GM20431 (cell line): Measurements from ENCODE around the gene MUC5AC.
"Not testable (repeated sequence)": the region's sequence is repeated elsewhere in the genome, so short reads cannot be mapped to it uniquely, and the experiment has no call there.

ENCODE experiments used
- in situ Hi-C: fragments of 300-500 bp; cut with MseI, MboI; formaldehyde crosslinking; loops from one replicate; pipeline ENCODE4 v1.15.0; 2020; ENCODE audit warnings: low sequenced_read_pairs; ENCODE audit not compliant: unreplicated experiment

Gene MUC5AC

DNA sequence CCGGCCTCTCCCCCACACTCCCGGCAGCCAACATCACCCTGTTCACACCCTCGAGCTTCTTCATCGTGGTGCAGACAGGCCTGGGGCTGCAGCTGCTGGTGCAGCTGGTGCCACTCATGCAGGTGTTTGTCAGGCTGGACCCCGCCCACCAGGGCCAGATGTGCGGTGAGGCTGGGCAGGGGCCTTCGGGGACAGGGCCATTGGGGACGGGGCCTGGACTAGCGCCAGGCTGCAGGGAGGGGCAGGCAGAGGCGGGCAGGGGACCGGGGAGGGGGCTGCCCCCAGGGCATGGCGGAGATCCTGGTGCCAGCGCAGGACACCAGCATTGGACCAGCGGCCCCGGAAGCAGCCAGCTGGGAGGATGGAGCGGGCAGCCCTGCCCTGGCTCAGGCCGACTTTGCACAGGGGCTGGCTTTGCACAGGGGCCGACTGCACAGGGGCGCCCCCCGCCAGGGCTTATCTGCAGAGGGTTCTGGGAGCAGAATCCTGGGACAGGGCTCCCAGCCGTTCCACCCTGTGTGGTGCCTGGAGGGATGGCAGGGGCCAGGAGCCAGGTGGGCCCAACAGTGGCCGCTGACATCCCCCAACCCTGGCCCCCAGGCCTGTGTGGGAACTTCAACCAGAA is 73.8 kb downstream of the MUC5AC start:
- in situ Hi-C loops = no loop called here

GRCh38 chr11:1232021-1232882 is 74.5 kb downstream of the MUC5AC start:
- in situ Hi-C loops = no loop called here

DNA sequence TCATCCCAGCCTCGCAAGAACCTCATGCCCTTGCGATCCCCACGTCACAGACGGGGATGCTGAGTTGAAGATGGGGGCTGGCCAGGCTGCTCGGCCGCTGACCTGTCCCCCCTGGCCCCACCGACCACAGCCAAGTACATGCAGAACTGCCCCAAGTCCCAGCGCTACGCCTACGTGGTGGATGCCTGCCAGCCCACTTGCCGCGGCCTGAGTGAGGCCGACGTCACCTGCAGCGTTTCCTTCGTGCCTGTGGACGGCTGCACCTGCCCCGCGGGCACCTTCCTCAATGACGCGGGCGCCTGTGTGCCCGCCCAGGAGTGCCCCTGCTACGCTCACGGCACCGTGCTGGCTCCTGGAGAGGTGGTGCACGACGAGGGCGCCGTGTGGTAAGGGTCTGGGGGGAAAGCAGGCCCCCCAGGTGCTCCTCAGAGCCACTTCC is 75.1 kb downstream of the MUC5AC start:
- in situ Hi-C loops = no loop called here

- in situ Hi-C loops = no loop called here
These were observed 75.7 kb downstream of the MUC5AC start for GRCh38 chr11:1233351-1234053.

DNA sequence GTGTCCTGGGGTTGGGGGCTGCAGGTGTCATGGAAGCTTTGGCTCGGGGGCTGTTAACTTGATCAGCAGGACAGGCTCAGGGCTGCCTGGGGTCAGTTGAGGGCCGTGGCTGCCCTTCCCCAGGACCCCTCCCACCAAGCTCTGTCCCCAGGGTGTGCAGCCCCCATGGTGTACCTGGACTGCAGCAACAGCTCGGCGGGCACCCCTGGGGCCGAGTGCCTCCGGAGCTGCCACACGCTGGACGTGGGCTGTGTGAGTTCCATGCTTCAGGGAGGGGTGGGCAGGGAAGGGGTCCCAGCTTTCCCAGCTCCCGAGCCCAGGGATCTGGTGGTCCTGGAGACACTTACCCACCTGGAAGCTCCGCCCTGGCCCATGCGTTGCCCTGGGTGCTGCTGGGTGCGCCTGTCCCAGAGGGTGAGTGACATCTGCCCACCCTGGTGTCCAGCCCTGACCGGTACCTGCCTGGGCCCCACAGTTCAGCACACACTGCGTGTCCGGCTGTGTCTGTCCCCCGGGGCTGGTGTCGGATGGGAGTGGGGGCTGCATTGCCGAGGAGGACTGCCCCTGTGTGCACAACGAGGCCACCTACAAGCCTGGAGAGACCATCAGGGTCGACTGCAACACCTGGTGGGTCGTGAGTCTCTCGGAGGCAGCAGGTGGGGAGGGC is 76.4 kb downstream of the MUC5AC start:
- in situ Hi-C loops = no loop called here

DNA sequence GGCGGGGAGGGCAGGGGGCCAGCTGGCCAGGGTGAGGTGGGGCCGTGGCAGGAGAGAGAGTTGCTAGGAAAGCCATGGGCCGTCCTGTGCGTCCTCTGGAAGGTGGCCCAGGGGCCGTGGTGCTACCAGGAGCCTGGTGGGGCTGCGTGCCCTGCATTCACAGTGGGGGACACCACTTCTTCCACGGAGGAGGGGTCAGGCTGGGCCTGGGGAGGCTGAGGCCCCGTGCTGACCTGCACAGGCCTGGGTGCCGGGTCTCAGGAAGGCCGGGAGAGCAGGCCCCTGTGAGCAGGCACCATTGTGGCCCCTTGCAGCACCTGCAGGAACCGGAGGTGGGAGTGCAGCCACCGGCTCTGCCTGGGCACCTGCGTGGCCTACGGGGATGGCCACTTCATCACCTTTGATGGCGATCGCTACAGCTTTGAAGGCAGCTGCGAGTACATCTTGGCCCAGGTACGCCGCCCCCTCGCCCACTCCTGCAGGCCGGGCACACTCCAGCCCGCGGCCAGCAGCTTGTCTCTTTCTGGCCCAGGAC is 77.1 kb downstream of the MUC5AC start:
- in situ Hi-C loops = no loop called here

DNA sequence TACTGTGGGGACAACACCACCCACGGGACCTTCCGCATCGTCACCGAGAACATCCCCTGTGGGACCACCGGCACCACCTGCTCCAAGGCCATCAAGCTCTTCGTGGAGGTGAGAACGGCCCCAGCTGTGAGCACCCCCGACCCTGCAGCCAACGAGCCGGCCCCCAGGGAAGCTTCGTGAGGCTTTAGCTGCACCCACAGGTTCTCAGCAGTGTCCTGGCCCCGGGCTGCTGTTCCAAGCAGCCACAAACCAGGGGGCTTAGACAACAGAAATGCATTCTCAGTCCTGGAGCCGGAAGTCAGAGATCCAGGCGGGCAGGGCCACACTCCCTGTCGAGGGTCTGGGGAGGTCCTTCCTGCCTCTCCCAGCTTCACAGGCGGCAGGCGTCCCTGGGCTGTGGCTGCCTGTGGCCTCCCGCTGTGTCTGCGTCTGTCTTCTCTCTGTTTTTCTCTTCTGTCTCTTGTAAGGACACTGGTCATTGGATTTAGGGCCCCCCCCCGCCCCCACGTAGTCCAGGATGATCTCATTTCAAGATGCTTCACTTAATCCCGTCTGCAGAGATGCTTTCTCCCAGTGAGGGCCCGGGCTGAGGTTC is 77.7 kb downstream of the MUC5AC start:
- in situ Hi-C loops = no loop called here

- in situ Hi-C loops = no loop called here
These were observed 78.2 kb downstream of the MUC5AC start for GRCh38 chr11:1235901-1236315.

DNA sequence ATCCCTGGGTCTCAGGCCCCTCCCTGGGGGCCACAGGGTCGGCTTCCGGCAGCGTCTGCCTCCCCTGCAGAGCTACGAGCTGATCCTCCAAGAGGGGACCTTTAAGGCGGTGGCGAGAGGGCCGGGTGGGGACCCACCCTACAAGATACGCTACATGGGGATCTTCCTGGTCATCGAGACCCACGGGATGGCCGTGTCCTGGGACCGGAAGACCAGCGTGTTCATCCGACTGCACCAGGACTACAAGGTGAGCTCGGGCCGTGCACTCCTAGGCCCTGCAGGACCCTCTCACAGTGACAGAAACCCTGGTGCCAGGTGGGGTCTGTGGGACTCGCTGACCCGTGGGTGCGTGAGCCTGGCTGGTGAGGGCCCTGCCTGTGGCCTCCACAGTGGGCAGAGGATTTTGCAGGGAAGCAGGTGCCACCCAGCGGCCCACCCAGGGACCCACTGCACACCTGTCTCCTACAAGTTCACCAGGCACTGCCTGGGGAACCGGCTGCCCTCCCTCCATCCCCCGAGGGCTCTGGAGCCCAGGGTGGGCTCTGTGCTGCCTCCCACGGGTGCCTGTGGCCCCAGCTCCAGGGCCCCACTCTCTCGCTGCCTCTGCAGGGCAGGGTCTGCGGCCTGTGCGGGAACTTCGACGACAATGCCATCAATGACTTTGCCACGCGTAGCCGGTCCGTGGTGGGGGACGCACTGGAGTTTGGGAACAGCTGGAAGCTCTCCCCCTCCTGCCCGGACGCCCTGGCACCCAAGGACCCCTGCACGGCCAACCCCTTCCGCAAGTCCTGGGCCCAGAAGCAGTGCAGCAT is 78.8 kb downstream of the MUC5AC start:
- in situ Hi-C loops = no loop called here

DNA sequence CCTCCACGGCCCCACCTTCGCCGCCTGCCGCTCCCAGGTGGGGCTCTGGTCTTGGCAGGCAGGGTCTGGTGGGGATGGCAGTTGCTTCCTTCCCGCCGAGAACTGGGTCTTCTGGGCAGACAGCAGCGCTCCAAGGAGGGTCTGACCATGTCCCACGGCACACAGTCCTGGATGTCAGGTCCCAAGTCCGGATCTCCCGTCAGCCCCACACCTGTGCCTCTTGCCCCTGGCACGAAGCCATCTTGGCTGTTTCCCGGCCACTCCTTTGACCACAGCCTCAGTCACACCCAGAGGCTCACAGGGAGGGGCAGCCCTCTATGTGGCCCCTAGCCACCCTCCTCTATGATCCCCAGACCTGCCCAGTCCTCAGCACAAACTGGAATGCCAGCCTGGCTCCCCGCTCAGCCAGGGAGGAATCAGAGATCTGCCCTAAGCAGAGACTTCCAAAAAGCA is 79.4 kb downstream of the MUC5AC start:
- in situ Hi-C loops = no loop called here

DNA sequence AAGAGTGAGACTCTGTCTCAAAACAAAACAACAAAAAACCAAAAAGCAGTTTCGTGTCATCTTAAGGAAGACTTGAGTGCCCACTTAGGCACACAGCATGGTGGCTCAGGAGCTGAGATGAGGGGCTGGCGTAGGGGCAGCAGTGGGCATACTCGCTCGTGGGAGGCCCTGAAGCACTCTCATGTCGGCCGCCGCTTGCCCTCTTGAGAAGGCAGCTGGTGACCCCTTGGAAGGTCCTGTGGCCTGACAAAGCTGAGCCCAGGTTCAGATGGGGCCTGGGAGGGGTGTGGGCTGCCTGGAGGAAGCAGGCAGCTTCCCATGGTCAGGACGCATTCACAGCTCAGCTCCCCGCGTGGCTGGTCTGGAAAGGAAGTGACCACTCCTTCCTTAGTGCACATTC is 80.1 kb downstream of the MUC5AC start:
- in situ Hi-C loops = no loop called here

DNA sequence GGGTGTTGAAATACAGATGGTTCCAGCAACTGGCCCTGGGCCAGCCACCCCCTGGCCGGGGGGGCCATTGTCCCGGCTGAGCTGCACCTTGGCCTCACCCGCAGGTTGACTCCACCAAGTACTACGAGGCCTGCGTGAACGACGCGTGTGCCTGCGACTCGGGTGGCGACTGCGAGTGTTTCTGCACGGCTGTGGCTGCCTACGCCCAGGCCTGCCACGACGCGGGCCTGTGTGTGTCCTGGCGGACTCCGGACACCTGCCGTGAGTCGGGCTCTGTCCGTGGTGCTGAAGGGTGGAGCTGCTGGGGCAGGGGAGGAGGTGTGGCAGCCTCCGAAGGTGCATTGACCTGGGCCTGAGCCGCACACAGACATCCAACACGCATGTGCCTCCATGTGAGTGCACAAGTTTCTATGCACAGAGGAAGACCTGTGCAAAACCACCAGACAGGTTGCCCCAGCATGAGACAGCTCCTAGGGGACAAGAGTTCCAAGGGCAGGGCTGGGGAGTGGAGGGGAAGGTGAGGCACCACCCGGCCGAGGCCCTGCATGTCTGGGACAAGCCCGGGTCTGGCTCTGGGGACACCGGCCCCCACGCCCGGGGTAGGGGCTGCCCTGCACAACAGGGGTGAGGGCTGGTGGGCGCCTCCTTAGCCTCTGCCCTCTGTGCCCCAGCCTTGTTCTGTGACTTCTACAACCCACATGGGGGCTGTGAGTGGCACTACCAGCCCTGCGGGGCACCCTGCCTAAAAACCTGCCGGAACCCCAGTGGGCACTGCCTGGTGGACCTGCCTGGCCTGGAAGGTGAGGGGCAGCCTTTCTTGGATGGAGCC is 81.2 kb downstream of the MUC5AC start:
- in situ Hi-C loops = no loop called here

DNA sequence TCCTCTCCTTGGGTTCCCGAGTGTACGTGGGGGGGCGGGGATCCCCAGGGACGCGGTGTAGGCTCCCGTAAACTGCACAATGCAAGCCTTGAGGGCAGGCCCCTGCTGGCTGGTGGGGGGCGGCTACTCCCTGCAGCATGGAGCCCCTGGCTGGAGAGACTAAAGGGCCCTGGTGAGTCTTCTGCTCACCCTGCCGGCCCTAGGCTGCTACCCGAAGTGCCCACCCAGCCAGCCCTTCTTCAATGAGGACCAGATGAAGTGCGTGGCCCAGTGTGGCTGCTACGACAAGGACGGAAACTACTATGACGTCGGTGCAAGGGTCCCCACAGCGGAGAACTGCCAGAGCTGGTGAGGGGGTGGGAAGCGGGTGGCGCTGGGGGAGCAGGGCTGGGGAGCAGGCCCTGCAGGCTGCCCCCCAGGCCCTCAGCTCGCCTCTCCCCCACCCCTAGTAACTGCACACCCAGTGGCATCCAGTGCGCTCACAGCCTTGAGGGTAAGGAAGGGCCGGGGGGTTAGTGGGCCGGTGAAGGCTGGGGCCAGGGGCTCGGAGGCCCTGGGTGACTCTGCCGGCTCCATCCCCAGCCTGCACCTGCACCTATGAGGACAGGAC is 81.9 kb downstream of the MUC5AC start:
- in situ Hi-C loops = no loop called here

DNA sequence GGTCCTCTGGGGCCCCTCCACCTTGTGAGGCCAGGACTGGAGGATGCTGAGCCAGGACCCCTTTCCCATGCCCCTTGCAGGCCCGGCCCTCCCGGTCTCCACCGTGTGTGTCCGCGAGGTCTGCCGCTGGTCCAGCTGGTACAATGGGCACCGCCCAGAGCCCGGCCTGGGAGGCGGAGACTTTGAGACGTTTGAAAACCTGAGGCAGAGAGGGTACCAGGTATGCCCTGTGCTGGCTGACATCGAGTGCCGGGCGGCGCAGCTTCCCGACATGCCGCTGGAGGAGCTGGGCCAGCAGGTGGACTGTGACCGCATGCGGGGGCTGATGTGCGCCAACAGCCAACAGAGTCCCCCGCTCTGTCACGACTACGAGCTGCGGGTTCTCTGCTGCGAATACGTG is 83.0 kb downstream of the MUC5AC start:
- in situ Hi-C loops = no loop called here

- in situ Hi-C loops = no loop called here
These were observed 84.0 kb downstream of the MUC5AC start for GRCh38 chr11:1241706-1242105.

DNA sequence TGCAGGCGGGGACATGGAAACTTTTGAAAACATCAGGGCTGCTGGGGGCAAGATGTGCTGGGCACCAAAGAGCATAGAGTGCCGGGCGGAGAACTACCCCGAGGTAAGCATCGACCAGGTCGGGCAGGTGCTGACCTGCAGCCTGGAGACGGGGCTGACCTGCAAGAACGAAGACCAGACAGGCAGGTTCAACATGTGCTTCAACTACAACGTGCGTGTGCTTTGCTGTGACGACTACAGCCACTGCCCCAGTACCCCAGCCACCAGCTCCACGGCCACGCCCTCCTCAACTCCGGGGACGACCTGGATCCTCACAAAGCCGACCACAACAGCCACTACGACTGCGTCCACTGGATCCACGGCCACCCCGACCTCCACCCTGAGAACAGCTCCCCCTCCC is 84.5 kb downstream of the MUC5AC start:
- in situ Hi-C loops = no loop called here

DNA sequence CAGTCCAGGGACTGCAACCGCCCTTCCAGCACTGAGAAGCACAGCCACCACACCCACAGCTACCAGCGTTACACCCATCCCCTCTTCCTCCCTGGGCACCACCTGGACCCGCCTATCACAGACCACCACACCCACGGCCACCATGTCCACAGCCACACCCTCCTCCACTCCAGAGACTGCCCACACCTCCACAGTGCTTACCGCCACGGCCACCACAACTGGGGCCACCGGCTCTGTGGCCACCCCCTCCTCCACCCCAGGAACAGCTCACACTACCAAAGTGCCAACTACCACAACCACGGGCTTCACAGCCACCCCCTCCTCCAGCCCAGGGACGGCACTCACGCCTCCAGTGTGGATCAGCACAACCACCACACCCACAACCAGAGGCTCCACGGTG is 85.0 kb downstream of the MUC5AC start:
- in situ Hi-C loops = not testable (repeated sequence)

DNA sequence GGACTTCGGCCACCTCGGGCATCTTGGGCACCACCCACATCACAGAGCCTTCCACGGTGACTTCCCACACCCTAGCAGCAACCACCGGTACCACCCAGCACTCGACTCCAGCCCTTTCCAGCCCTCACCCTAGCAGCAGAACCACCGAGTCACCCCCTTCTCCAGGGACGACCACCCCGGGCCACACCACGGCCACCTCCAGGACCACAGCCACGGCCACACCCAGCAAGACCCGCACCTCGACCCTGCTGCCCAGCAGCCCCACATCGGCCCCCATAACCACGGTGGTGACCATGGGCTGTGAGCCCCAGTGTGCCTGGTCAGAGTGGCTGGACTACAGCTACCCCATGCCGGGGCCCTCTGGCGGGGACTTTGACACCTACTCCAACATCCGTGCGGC is 85.8 kb downstream of the MUC5AC start:
- in situ Hi-C loops = not testable (repeated sequence)
